ENCODE data around the gene C11orf21. TPM values are rescaled to one million over a fixed set of nuclear protein-coding genes. Genes with fewer than 3 reads are reported as not detected.
A peak's percentile ranks its signal among the peaks of the same experiment; 100 is the strongest.

The C11orf21 gene
- polyA plus RNA-seq, 3 donors = 10.8 to 135 (median 13.1) TPM

DNA sequence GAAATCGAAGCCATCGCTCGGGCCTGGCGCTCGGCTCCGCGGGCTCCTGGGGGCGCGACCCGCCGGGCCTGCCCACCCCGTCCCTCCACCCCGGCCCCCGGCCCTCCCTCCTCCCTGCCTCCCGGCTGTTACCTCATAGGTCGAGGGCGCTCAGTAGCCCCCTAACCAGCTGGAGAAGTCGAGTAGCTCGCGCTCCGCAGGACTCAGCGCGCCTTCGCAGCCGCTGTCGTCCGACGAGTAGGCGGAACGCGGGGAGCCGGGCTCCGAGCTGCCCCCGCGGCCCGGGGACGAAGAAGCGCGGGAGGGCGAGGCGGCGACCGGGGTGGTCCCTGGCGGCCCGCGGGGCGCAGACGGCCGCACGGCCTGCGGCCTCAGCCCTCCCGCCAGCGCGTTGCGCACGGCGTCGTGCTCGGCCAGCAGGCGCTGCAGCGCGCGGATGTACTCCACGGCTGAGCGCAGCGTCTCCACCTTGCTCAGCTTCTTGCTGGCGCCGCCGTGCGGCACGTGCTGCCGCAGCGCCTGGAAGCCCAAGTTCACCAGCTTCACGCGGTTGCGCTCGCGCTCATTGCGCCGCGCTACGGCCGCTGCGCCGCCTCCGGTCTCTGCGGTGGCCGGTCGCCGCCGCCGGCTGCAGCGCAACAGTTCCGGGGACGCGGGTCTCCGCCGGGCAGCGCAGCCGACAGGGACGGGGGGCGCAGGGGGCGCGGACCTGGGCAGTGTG lies 32.0 kb downstream of the C11orf21 start:
- TF ChIP-seq, protein P1, sequence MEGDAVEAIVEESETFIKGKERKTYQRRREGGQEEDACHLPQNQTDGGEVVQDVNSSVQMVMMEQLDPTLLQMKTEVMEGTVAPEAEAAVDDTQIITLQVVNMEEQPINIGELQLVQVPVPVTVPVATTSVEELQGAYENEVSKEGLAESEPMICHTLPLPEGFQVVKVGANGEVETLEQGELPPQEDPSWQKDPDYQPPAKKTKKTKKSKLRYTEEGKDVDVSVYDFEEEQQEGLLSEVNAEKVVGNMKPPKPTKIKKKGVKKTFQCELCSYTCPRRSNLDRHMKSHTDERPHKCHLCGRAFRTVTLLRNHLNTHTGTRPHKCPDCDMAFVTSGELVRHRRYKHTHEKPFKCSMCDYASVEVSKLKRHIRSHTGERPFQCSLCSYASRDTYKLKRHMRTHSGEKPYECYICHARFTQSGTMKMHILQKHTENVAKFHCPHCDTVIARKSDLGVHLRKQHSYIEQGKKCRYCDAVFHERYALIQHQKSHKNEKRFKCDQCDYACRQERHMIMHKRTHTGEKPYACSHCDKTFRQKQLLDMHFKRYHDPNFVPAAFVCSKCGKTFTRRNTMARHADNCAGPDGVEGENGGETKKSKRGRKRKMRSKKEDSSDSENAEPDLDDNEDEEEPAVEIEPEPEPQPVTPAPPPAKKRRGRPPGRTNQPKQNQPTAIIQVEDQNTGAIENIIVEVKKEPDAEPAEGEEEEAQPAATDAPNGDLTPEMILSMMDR (IDR thresholded peaks at IDR 0.05) = peak; percentile 16
- Mint-ChIP-seq H3K4me3 (peak overlapping the region; percentile 73 to 84), H3K36me3 (peaks cover 3 to 4% of the 10 kb centered on the region in 2 donors), H3K27me3 (ENCODE audit: low read depth in 3 of 3) (peaks cover 13 to 35% (median 13%) of the 10 kb centered on the region in 3 donors), H3K27ac (peak overlapping the region in 6 of 7 donors; percentile 40 to 92 (median 82)), H3K4me1 (peaks cover 35% of the 10 kb centered on the region), H3K9me3 (peaks cover 0 to 12% (median 4%) of the 10 kb centered on the region in 7 donors)
- peak overlapping the region; percentile 35 to 73 (median 38) for H3K4me3 ChIP-seq (replicated peaks in 1 of 3; ENCODE audit: low read depth in 2 of 3, low read length in 3 of 3)
- DNase-seq = peak; percentile 61 to 71 (median 62)
- peaks cover 49 to 68% of the 10 kb centered on the region in 2 donors for H3K4me1 ChIP-seq (ENCODE audit: control insufficient read depth in 1 of 2, insufficient read depth in 2 of 2, low read length in 2 of 2)
- no peaks in the 10 kb centered on the region for H4K20me1 ChIP-seq (ENCODE audit: insufficient read depth, low read length)
- peak overlapping the region; percentile 74 for H3K9ac ChIP-seq (ENCODE audit: insufficient read depth, low read length, poor library complexity, severe bottlenecking)
- H2AFZ ChIP-seq (ENCODE audit: insufficient read depth, low read depth, low read length, poor library complexity, severe bottlenecking) = peak overlapping the region; percentile 81
- H3K4me2 ChIP-seq (replicated peaks; ENCODE audit: extremely low read depth, low read length, poor library complexity, severe bottlenecking) = peak overlapping the region; percentile 76
- peak overlapping the region; percentile 70 to 84 for H3K27ac ChIP-seq (ENCODE audit: low read depth in 1 of 2, low read length in 2 of 2)
- H3K79me2 ChIP-seq (ENCODE audit: insufficient read depth, low read length) = no peaks in the 10 kb centered on the region
- peaks cover 0 to 14% of the 10 kb centered on the region in 2 donors for H3K27me3 ChIP-seq (ENCODE audit: control insufficient read depth in 2 of 2, insufficient read depth in 2 of 2, low read length in 2 of 2)
- WGBS (ENCODE audit: insufficient coverage) = 1% methylated on average over 95 of the region's 104 CpGs
- peaks cover 0 to 2% of the 10 kb centered on the region in 2 donors for H3K9me3 ChIP-seq (replicated peaks in 1 of 2; ENCODE audit: control insufficient read depth in 1 of 2, insufficient read depth in 1 of 2, low read length in 2 of 2)
- intact Hi-C loops (cut with micrococcal nuclease) = loop anchor here (5.0 kb wide), 2 partner anchors 33 to 133 kb away; partner anchors contain the start of genes TSSC4 (in 2 of the 2), C11orf21 (in 1 of the 2) and TSPAN32 (in 1 of the 2)
- H3K36me3 ChIP-seq (replicated peaks in 1 of 2; ENCODE audit: control insufficient read depth in 1 of 2, insufficient read depth in 2 of 2, low read length in 2 of 2) = no peaks in the 10 kb centered on the region

- H3K79me2 ChIP-seq (ENCODE audit: insufficient read depth, low read length) = no peaks in the 10 kb centered on the region
- peaks cover 0 to 2% of the 10 kb centered on the region in 2 donors for H3K9me3 ChIP-seq (replicated peaks in 1 of 2; ENCODE audit: control insufficient read depth in 1 of 2, insufficient read depth in 1 of 2, low read length in 2 of 2)
- peak overlapping the region; percentile 72 to 92 (median 87) for H3K27ac Mint-ChIP-seq
- WGBS (ENCODE audit: insufficient coverage) = under 1% methylated on average over 66 of the region's 89 CpGs
- H3K27me3 Mint-ChIP-seq (ENCODE audit: low read depth in 3 of 3) = peaks cover 10 to 32% (median 11%) of the 10 kb centered on the region in 3 donors
- peaks cover 40% of the 10 kb centered on the region for H3K4me1 Mint-ChIP-seq
- TF ChIP-seq, protein P1 (IDR thresholded peaks at IDR 0.05) = no peak
- peak overlapping the region; percentile 35 to 73 (median 41) for H3K4me3 ChIP-seq (replicated peaks in 1 of 3; ENCODE audit: low read depth in 2 of 3, low read length in 3 of 3)
- H3K27ac ChIP-seq (ENCODE audit: low read depth in 1 of 2, low read length in 2 of 2) = peak overlapping the region; percentile 70 to 84
- H3K27me3 ChIP-seq (ENCODE audit: control insufficient read depth in 2 of 2, insufficient read depth in 2 of 2, low read length in 2 of 2) = peaks cover 0 to 14% of the 10 kb centered on the region in 2 donors
- H3K9ac ChIP-seq (ENCODE audit: insufficient read depth, low read length, poor library complexity, severe bottlenecking) = peak overlapping the region; percentile 74
- H3K36me3 ChIP-seq (replicated peaks in 1 of 2; ENCODE audit: control insufficient read depth in 1 of 2, insufficient read depth in 2 of 2, low read length in 2 of 2) = no peaks in the 10 kb centered on the region
- intact Hi-C loops (cut with micrococcal nuclease) = loop anchor here (5.0 kb wide), 2 partner anchors 33 to 133 kb away; partner anchors contain the start of genes TSSC4 (in 2 of the 2), C11orf21 (in 1 of the 2) and TSPAN32 (in 1 of the 2)
- H3K36me3 Mint-ChIP-seq = peaks cover 3 to 6% of the 10 kb centered on the region in 2 donors
- DNase-seq = peak; percentile 85 to 92 (median 86)
- no peaks in the 10 kb centered on the region for H4K20me1 ChIP-seq (ENCODE audit: insufficient read depth, low read length)
- H3K4me1 ChIP-seq (ENCODE audit: control insufficient read depth in 1 of 2, insufficient read depth in 2 of 2, low read length in 2 of 2) = peaks cover 52 to 71% of the 10 kb centered on the region in 2 donors
- H2AFZ ChIP-seq (ENCODE audit: insufficient read depth, low read depth, low read length, poor library complexity, severe bottlenecking) = peak overlapping the region; percentile 81
- H3K4me3 Mint-ChIP-seq = peak overlapping the region; percentile 73 to 84
- peaks cover 0 to 8% (median 4%) of the 10 kb centered on the region in 7 donors for H3K9me3 Mint-ChIP-seq
- H3K4me2 ChIP-seq (replicated peaks; ENCODE audit: extremely low read depth, low read length, poor library complexity, severe bottlenecking) = peak overlapping the region; percentile 76
Measured at GRCh38 chr11:2268729-2269600, 32.8 kb downstream of the C11orf21 start.

All from CD14-positive monocyte (primary cell).